SU-DHL-6 (cell line): ENCODE data around the gene CLIP2.

Source experiments
- EZH2phosphoT487 ChIP-seq: fragments of 200-600 bp; sonication (generic), shearing (Covaris generic); conservative IDR thresholded peaks from 2 replicates; pipeline ENCODE4 v1.6.1; 2018; ENCODE audit warnings: mild to moderate bottlenecking, antibody characterized with exemption, low read length, moderate library complexity, mixed read lengths
- TF ChIP-seq, protein P1 (sequence below): fragments of 200-600 bp; sonication (generic); IDR thresholded peaks from one replicate; pipeline ENCODE4 v1.5.1; 2017; ENCODE audit warnings: antibody characterized with exemption, mild to moderate bottlenecking, low read length, moderate library complexity; ENCODE audit not compliant: insufficient read depth, poor library complexity, severe bottlenecking

DNA sequence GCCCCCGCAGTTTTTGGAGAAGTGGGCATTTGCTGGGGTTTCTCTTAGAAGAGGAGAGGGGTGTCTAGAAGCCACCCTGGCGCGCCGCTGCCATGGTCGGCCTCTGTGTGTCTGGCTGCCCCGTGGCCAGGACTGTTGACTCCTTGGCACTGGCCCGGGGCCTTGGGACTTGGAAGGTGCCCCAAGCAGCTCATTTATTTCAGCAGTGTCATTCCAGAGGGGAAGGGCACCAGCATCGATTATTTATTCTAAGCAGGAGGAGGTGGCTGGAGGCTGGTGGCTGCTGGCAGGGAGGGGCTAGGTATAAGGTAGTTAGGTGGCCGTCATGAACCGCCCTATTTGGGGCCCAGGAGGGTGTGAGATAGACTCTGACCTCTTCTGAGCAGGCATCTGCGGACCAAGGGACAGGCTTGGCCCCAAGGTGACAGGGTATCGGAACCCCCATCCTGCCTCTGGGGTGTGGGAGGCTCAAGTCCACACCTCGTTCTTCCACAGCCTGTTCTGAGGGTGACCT is 166.1 kb downstream of the CLIP2 start:
- TF ChIP-seq, protein P1, sequence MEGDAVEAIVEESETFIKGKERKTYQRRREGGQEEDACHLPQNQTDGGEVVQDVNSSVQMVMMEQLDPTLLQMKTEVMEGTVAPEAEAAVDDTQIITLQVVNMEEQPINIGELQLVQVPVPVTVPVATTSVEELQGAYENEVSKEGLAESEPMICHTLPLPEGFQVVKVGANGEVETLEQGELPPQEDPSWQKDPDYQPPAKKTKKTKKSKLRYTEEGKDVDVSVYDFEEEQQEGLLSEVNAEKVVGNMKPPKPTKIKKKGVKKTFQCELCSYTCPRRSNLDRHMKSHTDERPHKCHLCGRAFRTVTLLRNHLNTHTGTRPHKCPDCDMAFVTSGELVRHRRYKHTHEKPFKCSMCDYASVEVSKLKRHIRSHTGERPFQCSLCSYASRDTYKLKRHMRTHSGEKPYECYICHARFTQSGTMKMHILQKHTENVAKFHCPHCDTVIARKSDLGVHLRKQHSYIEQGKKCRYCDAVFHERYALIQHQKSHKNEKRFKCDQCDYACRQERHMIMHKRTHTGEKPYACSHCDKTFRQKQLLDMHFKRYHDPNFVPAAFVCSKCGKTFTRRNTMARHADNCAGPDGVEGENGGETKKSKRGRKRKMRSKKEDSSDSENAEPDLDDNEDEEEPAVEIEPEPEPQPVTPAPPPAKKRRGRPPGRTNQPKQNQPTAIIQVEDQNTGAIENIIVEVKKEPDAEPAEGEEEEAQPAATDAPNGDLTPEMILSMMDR = no peak
- TF ChIP-seq EZH2phosphoT487 = no peak
